Measurements from ENCODE around the gene ZNF729.

- TF ChIP-seq CTCF (conservative IDR thresholded peaks at IDR 0.05 in 1 of 2, IDR thresholded peaks at IDR 0.05 in 1 of 2; ENCODE audit: low read depth in 1 of 2, low read length in 2 of 2) = no peak
- TF ChIP-seq EZH2 (IDR thresholded peaks at IDR 0.05; ENCODE audit: low read length, missing control alignments) = no peak
Observed at GRCh38 chr19:22260499-22260898, 25.7 kb upstream of the ZNF729 start.
